HS-27A (cell line): Measurements from ENCODE around the gene PCDH1.
"Not testable (repeated sequence)": the region's sequence is repeated elsewhere in the genome, so short reads cannot be mapped to it uniquely, and the experiment has no call there.

Experiments used
- DNase-seq: peaks from one replicate; pipeline ENCODE4 v3.0.0-alpha.2; 2012; ENCODE audit warnings: low read depth, missing footprints

The PCDH1 gene

GRCh38 chr5:141834331-141834730 is 43.9 kb downstream of the PCDH1 start:
- DNase-seq = no peak

- DNase-seq = no peak
Observed at GRCh38 chr5:141832131-141832530, 46.1 kb downstream of the PCDH1 start.

DNA sequence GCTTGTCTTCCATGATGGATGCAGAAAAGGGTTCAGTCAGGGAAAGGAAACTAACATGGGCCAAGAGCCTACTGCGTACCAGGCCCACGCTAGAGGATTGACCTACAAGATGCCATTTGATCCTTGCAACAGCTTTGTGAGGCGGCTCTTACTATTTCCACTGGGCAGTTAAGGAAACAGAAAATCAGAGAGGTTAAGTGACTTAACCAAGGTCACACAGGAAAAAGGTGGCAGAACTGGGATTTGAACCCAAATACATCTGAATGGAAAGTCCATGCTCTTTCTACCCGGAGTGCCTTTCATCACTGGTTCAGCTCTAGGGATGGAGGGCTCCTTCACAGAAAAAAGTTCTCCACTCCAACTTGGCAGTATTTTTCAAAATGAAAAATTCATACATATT is 50.0 kb downstream of the PCDH1 start:
- no peak for DNase-seq

GRCh38 chr5:141826674-141827073 is 51.5 kb downstream of the PCDH1 start:
- DNase-seq = no peak

DNA sequence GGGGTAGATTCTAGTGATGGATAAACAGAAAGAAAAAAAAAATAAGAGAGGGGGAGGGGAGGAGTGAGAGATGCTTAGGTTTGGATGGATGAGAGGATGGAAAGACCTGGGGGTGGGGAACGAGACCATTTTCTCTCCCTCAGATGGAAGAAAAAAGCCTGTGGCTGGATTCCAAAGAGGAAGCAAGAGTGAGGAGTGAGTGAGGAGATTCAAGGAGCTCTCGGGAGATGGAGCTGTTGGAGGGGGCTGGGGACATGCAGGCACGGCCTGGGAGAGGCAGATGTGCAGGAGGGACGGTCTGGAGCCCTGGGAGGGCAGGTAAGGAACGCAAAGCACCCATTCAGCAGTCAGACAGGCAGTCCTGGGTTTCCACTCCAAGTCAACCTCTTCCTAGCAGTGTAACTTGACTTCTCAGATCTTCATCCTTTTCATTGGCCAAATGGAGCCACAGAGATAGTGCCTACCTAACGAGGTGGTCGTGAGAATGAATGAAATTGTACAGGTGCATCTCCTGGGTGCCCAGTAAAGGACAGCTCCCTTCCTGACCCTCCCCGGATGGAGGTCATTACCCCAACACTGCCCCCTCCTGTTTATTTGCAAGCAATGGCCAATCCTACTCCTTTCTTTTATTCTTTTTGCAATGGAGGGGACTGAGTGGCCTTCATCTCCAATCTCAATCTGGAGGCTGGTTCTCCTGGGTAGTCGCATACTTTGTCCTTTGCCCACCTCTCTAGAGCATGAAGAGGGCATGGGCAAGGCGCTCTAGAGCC is 52.2 kb downstream of the PCDH1 start:
- no peak for DNase-seq

- no peak for DNase-seq
Observed at GRCh38 chr5:141825241-141825671, 53.0 kb downstream of the PCDH1 start.

GRCh38 chr5:141824717-141825116 is 53.5 kb downstream of the PCDH1 start:
- no peak for DNase-seq

- DNase-seq = no peak
Observed at GRCh38 chr5:141823056-141823455, 55.2 kb downstream of the PCDH1 start.

- DNase-seq = no peak
Observed at GRCh38 chr5:141822144-141822543, 56.1 kb downstream of the PCDH1 start.

GRCh38 chr5:141821430-141821925 is 56.7 kb downstream of the PCDH1 start:
- DNase-seq = peak; percentile 19

GRCh38 chr5:141820686-141821085 is 57.5 kb downstream of the PCDH1 start:
- not testable (repeated sequence) for DNase-seq

DNA sequence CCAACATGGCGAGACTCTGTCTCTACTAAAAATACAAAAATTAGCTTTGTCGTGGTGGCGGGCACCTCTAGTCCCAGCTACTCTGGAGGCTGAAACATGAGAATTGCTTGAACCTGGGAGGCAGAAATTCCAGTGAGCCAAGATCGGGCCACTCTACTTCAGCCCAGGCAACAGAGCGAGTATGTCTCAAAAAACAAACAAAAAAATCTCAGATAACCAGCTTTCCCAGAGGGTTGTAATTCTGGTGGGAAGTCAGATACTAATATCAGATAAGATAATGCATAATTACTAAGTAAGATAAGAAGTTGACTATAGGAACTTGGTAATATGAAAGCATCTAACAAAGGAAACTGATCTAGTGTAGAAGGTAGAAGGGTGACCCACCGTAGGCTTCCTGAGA is 60.6 kb downstream of the PCDH1 start:
- no peak for DNase-seq

DNA sequence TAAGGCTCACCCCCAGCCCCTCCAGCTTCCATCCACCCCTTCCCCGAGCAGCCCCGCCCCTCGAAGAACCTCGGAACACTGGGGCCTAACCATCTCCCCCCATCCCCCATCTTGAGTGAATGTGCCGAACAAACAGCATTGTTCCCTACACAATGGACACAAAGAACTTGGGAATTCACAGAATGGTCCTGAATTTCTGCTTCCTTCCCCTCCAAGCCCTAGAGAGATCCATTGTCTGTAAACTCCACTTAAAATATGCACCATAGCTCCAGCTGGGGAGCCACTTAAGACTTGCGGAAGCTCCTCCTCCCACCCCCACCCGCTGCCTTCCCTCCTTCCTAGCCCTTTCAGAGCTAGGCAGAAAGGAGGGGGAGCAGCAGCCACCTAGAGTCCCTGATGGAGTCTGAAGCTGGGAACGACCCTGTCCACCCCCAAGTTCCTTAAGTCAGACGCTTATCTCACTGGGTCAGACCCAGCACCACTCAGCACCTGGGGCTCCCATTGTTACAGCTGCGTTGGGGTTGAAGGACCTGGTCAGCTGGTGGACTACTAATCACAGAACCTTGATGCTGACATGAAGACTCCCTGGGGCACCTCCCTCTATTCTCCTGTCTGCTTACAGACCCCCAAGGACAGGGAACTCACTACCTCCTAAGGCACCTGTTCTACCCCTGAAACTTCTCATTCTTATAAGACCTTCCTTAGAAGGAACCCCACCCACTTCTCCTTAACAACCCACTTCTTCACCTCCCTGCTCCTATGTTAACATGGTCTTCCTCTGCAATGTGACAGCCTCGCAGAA is 61.4 kb downstream of the PCDH1 start:
- DNase-seq = no peak

DNA sequence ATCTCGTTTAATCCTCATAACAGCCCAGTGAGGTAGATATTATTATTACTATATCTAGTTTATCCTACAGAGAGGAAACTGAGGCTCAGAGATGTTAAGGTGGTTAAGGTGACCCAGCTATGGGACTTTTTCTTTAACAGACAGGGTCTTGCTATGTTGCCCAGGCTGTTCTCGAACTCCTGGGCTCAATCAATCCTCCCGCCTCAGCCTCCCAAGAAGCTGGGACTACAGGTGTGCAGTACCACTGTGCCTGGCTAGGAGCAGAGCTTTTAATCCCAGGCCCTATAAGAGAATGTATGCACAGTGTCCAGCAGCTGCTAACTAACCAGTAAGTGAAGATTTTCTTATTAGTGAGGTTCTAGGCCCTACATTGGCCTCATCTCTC is 62.4 kb downstream of the PCDH1 start:
- no peak for DNase-seq

GRCh38 chr5:141815051-141815795 is 63.0 kb downstream of the PCDH1 start:
- no peak for DNase-seq

DNA sequence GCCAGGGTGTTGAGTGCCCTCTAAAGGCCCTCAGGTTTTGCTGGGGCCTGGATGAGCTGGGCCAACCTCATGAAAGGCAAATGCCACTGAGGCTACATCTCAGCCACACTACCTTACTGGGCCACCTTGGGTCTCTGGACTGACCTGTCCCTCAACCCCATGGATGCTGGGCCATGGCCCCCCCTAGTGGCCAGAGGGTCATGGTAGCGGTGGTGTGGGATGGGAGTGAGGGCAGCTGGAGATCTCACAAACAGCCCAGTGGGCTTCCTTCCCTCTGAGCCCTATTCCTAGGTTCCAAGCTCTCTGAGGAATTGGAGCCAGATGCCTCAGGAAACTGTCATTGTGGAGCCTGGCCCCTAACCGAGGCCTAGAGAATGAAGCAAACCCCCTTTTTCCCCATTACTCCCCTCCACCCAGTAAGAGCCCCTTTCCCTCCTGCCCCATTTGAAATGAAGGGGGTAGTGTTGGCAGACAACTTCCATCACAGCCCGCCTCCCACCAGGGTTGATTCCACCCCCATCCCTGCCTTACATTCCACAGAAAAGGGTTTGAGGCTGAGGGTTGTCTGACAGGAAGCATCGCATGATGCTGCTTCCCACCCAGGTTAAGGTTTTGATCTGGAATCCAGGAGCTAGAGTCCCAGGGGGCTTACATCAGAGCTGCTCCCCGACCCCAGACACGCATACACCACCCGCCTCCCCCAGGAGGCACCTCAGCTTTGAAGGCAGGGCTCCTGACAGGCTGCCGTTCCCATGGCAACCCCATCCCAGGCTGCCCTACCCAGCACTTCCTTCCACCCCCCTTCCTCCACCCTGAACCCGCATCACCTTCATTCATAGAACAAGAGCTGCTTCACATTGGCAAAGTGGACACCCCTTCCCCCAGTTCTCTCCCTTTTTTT is 63.9 kb downstream of the PCDH1 start:
- no peak for DNase-seq

DNA sequence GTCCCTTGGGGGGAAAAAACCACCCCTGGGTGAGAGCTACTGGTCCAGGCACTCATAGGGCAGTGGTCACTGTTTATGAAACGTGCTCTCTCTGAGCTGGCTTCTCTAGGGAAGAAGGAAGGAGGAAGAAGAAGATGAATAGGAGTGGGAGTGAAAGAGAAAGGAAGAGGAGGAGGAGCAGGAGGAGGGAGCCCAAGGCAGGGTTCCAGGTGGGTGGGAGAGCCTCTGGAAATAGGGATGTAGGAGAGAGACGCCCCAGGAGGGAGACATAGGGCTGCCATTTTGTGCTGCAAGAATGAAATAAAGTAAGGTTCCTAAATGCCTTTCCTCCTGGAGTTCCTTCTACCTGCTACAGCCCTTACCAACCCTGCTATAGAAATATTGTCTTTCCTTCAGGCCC is 65.7 kb downstream of the PCDH1 start:
- DNase-seq = no peak

DNA sequence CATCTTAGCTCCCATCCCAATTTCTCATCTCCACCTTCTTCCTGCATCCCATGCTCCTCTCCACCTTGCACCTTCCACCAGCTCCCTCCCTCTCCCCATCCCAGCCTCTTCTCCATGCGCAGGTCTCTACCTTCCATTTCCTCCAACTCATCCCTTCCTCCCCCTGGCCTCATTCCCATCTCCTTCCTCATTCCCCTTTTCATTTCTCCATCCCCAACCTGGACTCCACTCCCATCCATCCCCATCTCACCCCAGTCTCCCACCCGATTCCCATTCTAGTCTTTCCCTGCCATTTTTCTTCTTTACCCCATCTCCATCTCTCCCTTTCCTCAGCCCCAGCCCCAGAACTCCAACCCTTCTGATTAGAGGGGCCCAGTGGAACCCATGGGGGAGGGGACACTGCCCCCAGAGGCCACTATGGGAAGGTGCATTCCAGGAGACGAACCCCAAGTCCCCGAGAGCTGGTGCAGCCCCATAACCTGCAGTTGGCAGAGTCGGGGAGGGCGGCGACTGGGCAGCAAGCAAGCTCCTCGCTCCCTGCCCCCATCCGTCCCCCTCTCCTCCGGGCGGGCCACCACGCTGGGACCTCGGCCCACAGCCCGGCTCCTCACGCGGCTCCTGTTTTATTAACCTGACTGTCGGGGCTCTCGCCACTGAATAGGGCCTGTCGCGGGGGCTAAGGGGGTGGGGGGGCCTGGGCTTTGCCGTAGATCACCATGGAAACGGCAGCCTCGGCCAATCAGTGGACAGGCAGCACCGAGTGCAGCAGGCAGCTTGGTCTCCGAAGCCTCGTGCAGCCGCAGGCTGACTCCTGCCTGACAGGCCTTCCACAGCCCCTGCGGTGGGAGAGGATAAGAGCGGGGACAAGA is 66.7 kb downstream of the PCDH1 start:
- no peak for DNase-seq

DNA sequence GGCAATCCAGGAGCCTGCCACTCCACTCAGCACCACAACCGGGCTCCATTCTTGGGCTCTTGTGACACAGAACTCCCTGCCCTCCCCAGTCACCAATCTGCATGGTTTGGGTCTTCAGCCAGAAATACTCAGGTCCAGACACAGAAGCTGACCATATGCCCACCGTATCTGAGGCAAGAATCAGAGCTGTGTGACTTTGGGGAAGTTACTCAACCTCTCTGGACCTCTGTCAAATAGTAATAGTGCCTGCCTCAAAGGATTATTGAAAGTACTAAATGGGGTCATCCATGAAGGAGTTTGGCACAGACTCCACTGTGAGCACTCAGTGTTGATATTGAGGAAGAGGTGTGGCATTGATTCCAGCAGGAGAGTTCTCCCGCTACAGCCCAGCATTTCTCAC is 67.5 kb downstream of the PCDH1 start:
- no peak for DNase-seq

GRCh38 chr5:141809380-141810096 is 68.7 kb downstream of the PCDH1 start:
- DNase-seq = no peak
